ENCODE measurements around the gene CXCL17. TPM values are rescaled to one million over a fixed set of nuclear protein-coding genes. Genes with fewer than 3 reads are reported as not detected.
"Not testable (repeated sequence)": the region's sequence is repeated elsewhere in the genome, so short reads cannot be mapped to it uniquely, and the experiment has no call there.

The CXCL17 gene
- total RNA-seq, 1 experiment from 2014 or later = 0.34 TPM

GRCh38 chr19:42469311-42470235 is 26.8 kb upstream of the CXCL17 start:
- in situ Hi-C loops (cut with HindIII; ENCODE audit: low pct_unique_long_range_greater_than_20kb, low sequenced_read_pairs) = no loop called here

GRCh38 chr19:42468273-42468796 is 25.6 kb upstream of the CXCL17 start:
- in situ Hi-C loops (cut with HindIII; ENCODE audit: low pct_unique_long_range_greater_than_20kb, low sequenced_read_pairs) = no loop called here

More at GRCh38 chr19:42469311-42470235, 26.8 kb upstream of the CXCL17 start:
- peak; percentile 80 for DNase-seq (ENCODE audit: low read depth, low spot score)

DNA sequence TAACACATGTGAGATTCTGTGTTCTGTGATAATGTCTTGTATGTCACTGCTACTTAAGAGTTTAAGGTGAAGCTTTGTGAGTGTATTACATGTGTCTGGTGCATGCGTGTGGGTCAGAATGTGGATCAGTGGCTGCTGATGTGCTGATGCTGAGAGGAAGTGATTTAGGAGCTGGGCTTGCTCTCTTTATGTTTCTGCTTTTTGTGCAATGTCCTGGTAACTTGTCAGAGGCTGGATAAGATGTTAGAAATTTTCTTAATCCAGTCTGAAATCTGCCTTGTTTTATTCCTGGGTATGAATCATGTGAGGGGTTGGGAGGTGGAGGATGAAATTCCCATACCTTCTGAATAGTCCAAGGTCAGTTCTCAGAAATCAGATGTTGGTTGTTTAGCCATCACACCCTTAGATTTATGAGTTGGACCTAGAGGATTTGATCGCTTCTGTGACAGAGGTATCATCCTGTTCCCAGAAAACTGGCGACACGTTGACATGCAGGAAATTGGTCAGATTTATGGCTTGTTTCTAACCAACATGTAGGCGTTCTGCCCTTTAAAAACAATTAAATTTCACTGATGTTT is 24.5 kb upstream of the CXCL17 start:
- in situ Hi-C loops (cut with HindIII; ENCODE audit: low pct_unique_long_range_greater_than_20kb, low sequenced_read_pairs) = no loop called here
- DNase-seq (ENCODE audit: low read depth, low spot score) = no peak

More at GRCh38 chr19:42468273-42468796, 25.6 kb upstream of the CXCL17 start:
- peak; percentile 87 for DNase-seq (ENCODE audit: low read depth, low spot score)

DNA sequence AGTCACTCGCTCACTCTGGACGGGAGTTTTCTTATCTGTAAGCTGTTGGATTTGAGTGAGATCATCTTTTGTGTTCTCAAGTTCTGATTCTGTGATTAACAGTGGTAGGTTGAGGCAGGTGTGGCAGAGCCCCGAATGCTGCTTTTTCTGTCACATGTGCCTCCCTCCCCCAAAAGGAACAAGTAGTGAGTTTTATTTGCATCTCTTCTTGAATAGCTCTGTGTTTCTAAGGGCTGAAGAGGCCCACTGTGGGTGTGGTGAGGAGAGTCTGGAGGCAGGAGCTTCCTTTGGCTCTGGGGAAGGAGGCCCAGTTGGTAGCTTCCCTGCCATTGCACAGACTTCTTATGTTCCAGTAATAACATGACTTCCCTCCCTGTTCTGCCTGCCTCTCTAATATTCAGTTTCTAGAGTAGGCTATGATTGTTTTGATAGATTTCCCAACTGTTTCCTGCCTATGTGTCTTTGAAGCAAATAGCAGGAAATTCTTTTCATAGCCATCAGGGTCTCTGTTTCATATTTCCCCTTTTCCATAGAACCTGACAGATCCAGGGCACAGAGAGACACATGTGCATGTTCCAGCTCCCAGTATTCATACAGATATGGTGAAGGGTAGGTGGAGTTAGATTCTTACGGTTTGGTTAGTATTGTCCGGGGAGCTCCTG is 23.9 kb upstream of the CXCL17 start:
- DNase-seq (ENCODE audit: low read depth, low spot score) = peak; percentile 31
- in situ Hi-C loops (cut with HindIII; ENCODE audit: low pct_unique_long_range_greater_than_20kb, low sequenced_read_pairs) = no loop called here

DNA sequence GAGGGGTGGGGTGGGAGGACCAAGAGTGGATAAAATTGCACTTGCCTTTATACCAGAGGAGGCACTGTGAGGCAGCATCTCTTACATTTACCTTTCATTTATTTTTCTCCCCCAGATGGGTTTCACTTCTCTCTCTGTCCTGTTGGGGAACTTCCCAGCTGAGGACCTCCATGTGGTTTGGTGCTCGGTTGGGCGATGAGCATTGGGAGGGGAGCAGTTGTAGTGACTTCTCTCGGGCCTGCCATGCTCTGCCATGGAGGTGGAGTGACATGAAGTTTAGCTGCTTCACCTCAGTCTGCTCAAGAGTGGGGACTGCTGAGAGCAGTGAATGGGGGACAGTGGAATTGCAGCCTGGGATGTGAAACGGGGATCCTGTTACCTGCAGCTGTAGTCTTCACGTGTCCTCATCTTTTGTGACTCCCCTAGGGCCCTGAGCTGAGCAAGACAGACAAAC is 23.1 kb upstream of the CXCL17 start:
- no peak for DNase-seq (ENCODE audit: low read depth, low spot score)
- in situ Hi-C loops (cut with HindIII; ENCODE audit: low pct_unique_long_range_greater_than_20kb, low sequenced_read_pairs) = no loop called here

DNA sequence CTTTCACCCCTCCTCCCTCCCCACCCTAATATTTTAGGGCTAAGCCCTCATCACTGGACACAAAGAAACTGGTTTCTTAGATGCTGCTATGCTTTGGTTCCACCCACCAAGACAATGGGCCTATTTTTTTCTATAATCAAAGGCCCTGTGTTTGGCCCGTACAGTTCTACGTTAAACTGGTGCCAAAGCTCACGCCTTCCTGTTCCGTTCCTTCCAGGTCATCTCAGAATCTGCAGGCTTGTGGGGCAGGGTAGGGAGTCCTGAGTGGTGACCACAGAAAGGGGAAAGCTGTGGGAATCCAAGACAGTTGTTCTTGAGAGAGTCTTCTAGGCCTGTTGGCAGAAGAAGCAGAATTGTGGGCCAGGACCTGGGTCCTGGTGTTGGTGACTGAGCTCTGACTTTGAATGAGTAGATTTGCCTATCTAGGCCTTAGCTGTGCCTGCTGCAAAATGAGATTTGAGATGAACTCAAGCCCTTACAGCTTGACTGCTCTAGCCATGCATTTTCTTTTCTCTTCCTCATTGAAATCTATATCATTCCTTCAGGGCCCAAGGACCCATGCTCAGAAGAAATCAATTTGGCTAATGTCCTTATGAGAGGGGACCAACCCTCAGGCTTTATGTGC is 19.1 kb upstream of the CXCL17 start:
- DNase-seq (ENCODE audit: low read depth, low spot score) = peak; percentile 98
- in situ Hi-C loops (cut with HindIII; ENCODE audit: low pct_unique_long_range_greater_than_20kb, low sequenced_read_pairs) = no loop called here

GRCh38 chr19:42461231-42461630 is 18.5 kb upstream of the CXCL17 start:
- in situ Hi-C loops (cut with HindIII; ENCODE audit: low pct_unique_long_range_greater_than_20kb, low sequenced_read_pairs); DNase-seq (ENCODE audit: low read depth, low spot score): not testable (repeated sequence)

DNA sequence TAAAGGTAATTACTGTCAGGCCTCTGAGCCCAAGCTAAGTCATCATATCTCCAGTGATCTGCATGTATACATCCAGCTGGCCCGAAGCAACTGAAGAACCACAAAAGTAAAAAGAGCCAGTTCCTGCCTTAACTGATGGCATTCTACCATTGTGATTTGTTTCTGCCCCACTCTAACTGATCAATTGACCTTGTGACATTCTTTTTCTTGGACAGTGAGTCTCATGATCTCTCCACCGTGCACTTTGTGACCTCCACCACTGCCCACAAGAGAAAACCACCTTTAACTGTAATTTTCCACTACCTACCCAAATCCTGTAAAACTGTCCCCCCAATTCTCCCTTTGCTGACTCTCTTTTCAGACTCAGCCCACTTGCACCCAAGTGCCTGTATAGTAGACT is 17.2 kb upstream of the CXCL17 start:
- no peak for DNase-seq (ENCODE audit: low read depth, low spot score)
- in situ Hi-C loops (cut with HindIII; ENCODE audit: low pct_unique_long_range_greater_than_20kb, low sequenced_read_pairs) = no loop called here

- DNase-seq (ENCODE audit: low read depth, low spot score) = no peak
- in situ Hi-C loops (cut with HindIII; ENCODE audit: low pct_unique_long_range_greater_than_20kb, low sequenced_read_pairs) = no loop called here
Measured at GRCh38 chr19:42455621-42456081, 12.9 kb upstream of the CXCL17 start.

GRCh38 chr19:42455086-42455485 is 12.3 kb upstream of the CXCL17 start:
- in situ Hi-C loops (cut with HindIII; ENCODE audit: low pct_unique_long_range_greater_than_20kb, low sequenced_read_pairs) = no loop called here

DNA sequence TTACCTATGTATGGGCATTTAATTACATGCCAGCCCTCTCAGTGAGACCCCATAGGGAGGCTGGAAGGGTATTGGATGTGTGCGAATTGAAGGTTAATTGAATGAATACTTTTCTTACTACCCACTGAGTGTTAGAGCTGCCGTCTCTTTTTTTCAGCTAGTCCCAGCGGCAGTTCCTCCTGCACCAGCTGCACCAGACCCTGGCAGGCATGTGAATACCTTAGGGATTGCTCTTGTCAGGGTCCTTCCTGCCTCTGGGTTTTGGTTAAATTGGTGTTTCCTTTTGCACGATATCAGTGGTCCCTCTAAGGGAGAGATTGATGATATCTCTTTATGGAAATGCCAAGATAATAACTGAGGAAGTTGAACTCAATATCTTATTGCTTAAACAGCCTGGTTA is 9.8 kb upstream of the CXCL17 start:
- no peak for DNase-seq (ENCODE audit: low read depth, low spot score)
- in situ Hi-C loops (cut with HindIII; ENCODE audit: low pct_unique_long_range_greater_than_20kb, low sequenced_read_pairs) = no loop called here

More at GRCh38 chr19:42455086-42455485, 12.3 kb upstream of the CXCL17 start:
- no peak for DNase-seq (ENCODE audit: low read depth, low spot score)

- peak; percentile 86 for DNase-seq (ENCODE audit: low read depth, low spot score)
- in situ Hi-C loops (cut with HindIII; ENCODE audit: low pct_unique_long_range_greater_than_20kb, low sequenced_read_pairs) = no loop called here
Measured at GRCh38 chr19:42450314-42450934, 7.7 kb upstream of the CXCL17 start.

GRCh38 chr19:42448306-42448705 is 5.6 kb upstream of the CXCL17 start:
- in situ Hi-C loops (cut with HindIII; ENCODE audit: low pct_unique_long_range_greater_than_20kb, low sequenced_read_pairs); DNase-seq (ENCODE audit: low read depth, low spot score): not testable (repeated sequence)

GRCh38 chr19:42445948-42446347 is 3.2 kb upstream of the CXCL17 start:
- in situ Hi-C loops (cut with HindIII; ENCODE audit: low pct_unique_long_range_greater_than_20kb, low sequenced_read_pairs) = no loop called here

GRCh38 chr19:42443944-42444398 is 1.2 kb upstream of the CXCL17 start:
- DNase-seq (ENCODE audit: low read depth, low spot score) = no peak
- in situ Hi-C loops (cut with HindIII; ENCODE audit: low pct_unique_long_range_greater_than_20kb, low sequenced_read_pairs) = no loop called here

More at GRCh38 chr19:42445948-42446347, 3.2 kb upstream of the CXCL17 start:
- DNase-seq (ENCODE audit: low read depth, low spot score) = no peak

- in situ Hi-C loops (cut with HindIII; ENCODE audit: low pct_unique_long_range_greater_than_20kb, low sequenced_read_pairs) = no loop called here
- no peak for DNase-seq (ENCODE audit: low read depth, low spot score)
Measured at GRCh38 chr19:42441049-42441445, 1.7 kb downstream of the CXCL17 start.

Measured in SK-MEL-5 (cell line).